Endothelial cell of umbilical vein (primary cell): ENCODE measurements around the gene EMP2. TPM values are rescaled to one million over a fixed set of nuclear protein-coding genes. Genes with fewer than 3 reads are reported as not detected.

Experiments used
- BruUV-seq: library from RNA; stranded (reverse); fragments of 400-500 nt; replicated peaks from 2 replicates; lab custom pipeline; 2021; lab: Mats Ljungman, UMichigan
- CTCF ChIA-PET: fragments of 300-600, 350-600 bp; sonication (Branson Sonifier 250); formaldehyde crosslinking; loops from one replicate; lab custom pipeline; 2021; ENCODE audit warnings: antibody characterized with exemption, inconsistent platforms; lab: Charles Lee
- POLR2A ChIA-PET: fragments of 300-600, 350-600 bp; sonication (Branson Sonifier 250); formaldehyde crosslinking; loops from one replicate; lab custom pipeline; 2021; ENCODE audit warnings: antibody characterized with exemption, inconsistent platforms; lab: Charles Lee
- DNase-seq: peaks from one replicate; pipeline ENCODE4 v3.0.0-alpha.2; 2011; ENCODE audit warnings: low read depth, low spot score
- FAIRE-seq: peaks from 2 replicates; lab custom pipeline; 2011; peaks lifted over from hg19 to GRCh38; lab: Jason Lieb, UNC
- H2AFZ ChIP-seq: 2 replicates; pipeline ENCODE4 v1.6.0; 2012; ENCODE audit warnings: low read depth, low read length, control low read depth, inconsistent platforms
- H3K27ac ChIP-seq: 2 replicates; pipeline ENCODE4 v1.5.1; 2011; ENCODE audit warnings: low read depth, mild to moderate bottlenecking, control low read depth, low read length, moderate library complexity; ENCODE audit not compliant: insufficient read depth
- H3K27me3 ChIP-seq, 2 experiments: 2 replicates each; pipeline versions ENCODE4 v1.6.0 to v1.6.1; 2011; ENCODE audit warnings: low read length in 2 of 2, mixed read lengths in 1 of 2; ENCODE audit not compliant: control insufficient read depth in 2 of 2, insufficient read depth in 2 of 2
- H3K36me3 ChIP-seq, 2 experiments: 2 replicates in 1 of 2; 3 replicates in 1 of 2; pipeline ENCODE4 v1.5.1; 2011; ENCODE audit warnings: low read length in 2 of 2, mild to moderate bottlenecking in 1 of 2, moderate library complexity in 1 of 2; ENCODE audit not compliant: control insufficient read depth in 2 of 2, insufficient read depth in 2 of 2; ENCODE audit errors: extremely low read depth in 1 of 2
- H3K4me1 ChIP-seq: 3 replicates; pipeline ENCODE4 v1.5.1; 2011; ENCODE audit warnings: mild to moderate bottlenecking, low read length; ENCODE audit not compliant: control insufficient read depth, insufficient read depth; ENCODE audit errors: extremely low read depth
- H3K4me2 ChIP-seq: 2 replicates; pipeline ENCODE4 v1.6.1; 2011; ENCODE audit warnings: low read length, control low read depth, mixed read lengths; ENCODE audit not compliant: insufficient read depth
- H3K4me3 ChIP-seq, 3 experiments: fragments of 200-600 bp in 1 of 3; sonication (generic), shearing (Covaris generic) in 1 of 3; replicated peaks in 1 of 3; 2 replicates each; pipeline ENCODE4 v1.5.1; 2011 to 2016; ENCODE audit warnings: control low read depth in 3 of 3, low read length in 3 of 3, mild to moderate bottlenecking in 2 of 3, inconsistent platforms in 1 of 3, low read depth in 1 of 3, moderate library complexity in 1 of 3; ENCODE audit not compliant: insufficient read depth in 1 of 3
- H3K79me2 ChIP-seq: 2 replicates; pipeline ENCODE4 v1.6.0; 2012; ENCODE audit warnings: low read length, inconsistent platforms; ENCODE audit not compliant: control insufficient read depth, insufficient read depth
- H3K9ac ChIP-seq: replicated peaks from 2 replicates; pipeline ENCODE3; 2011; ENCODE audit warnings: low read length, control low read depth; ENCODE audit not compliant: insufficient read depth; ENCODE audit errors: extremely low read depth
- H3K9me1 ChIP-seq: replicated peaks from 3 replicates; pipeline ENCODE4 v1.6.0; 2011; ENCODE audit warnings: mild to moderate bottlenecking, low read length; ENCODE audit not compliant: control insufficient read depth, insufficient read depth; ENCODE audit errors: extremely low read depth
- H3K9me3 ChIP-seq: replicated peaks from 2 replicates; pipeline ENCODE4 v1.5.1; 2012; ENCODE audit warnings: low read length, inconsistent platforms; ENCODE audit not compliant: control insufficient read depth, insufficient read depth
- H4K20me1 ChIP-seq: replicated peaks from 2 replicates; pipeline ENCODE3; 2011; ENCODE audit warnings: mild to moderate bottlenecking, low read length; ENCODE audit not compliant: control insufficient read depth, insufficient read depth; ENCODE audit errors: extremely low read depth
- MYC ChIP-seq: IDR thresholded peaks from one replicate; pipeline ENCODE4 v1.6.1; 2011; ENCODE audit warnings: mild to moderate bottlenecking, low read depth, low read length
- POLR2A ChIP-seq: IDR thresholded peaks from 2 replicates; pipeline ENCODE4 v1.6.1; 2012; ENCODE audit warnings: low read depth, mild to moderate bottlenecking, control low read depth, low read length
- POLR2AphosphoS5 ChIP-seq: IDR thresholded peaks from 2 replicates; pipeline ENCODE4 v1.6.1; 2012; ENCODE audit warnings: low read depth, mild to moderate bottlenecking, control low read depth, low read length, moderate library complexity; ENCODE audit not compliant: insufficient read depth
- dilution Hi-C: fragments of 300-500 bp; cut with MboI; formaldehyde crosslinking; loops from one replicate; pipeline ENCODE4 v1.15.0; 2019; ENCODE audit warnings: low sequenced_read_pairs; ENCODE audit not compliant: extremely low pct_ligation_motif_present
- intact Hi-C: fragments of 100-400 bp; cut with micrococcal nuclease; formaldehyde crosslinking; loops from one replicate; pipeline ENCODE4 v1.10.0; 2022
- polyA plus RNA-seq, 4 experiments: library from polyadenylated mRNA; depleted of rRNA in 3 of 4; stranded (reverse) in 3 of 4; unstranded in 1 of 4; fragments of >200 nt; gene quantifications; 2 replicates each; pipeline versions ENCODE4 v1.2.1 to v1.2.3, GENCODE V29; 2011 to 2012; ENCODE audit warnings: missing spikeins in 1 of 4
- total RNA-seq: library from RNA; stranded (reverse); gene quantifications from 2 replicates; pipeline ENCODE4 v1.2.3, GENCODE V29; 2021

The EMP2 gene
- total and polyA plus RNA-seq, 2 donors (not counting 3 experiments of a cell fraction or from before 2014, with no cell fraction given) = 19.0 to 25.5 TPM

GRCh38 chr16:10616756-10617640, 36.6 kb upstream of the EMP2 start:
- no peak overlapping the region for H3K9ac ChIP-seq
- H3K4me2 ChIP-seq = no peak overlapping the region
- no peaks in the 10 kb centered on the region for H3K9me3 ChIP-seq
- H3K79me2 ChIP-seq = no peaks in the 10 kb centered on the region
- H3K4me1 ChIP-seq = no peaks in the 10 kb centered on the region
- intact Hi-C loops = no loop called here
- dilution Hi-C loops = no loop called here
- FAIRE-seq = no peak
- no peak overlapping the region for H2AFZ ChIP-seq
- POLR2A ChIA-PET = no interaction called here
- DNase-seq = no peak
- no peaks in the 10 kb centered on the region for H3K9me1 ChIP-seq
- no peak overlapping the region for H3K27ac ChIP-seq
- H3K27me3 ChIP-seq = peaks cover 0 to 3% of the 10 kb centered on the region in 2 experiments
- no TSS peak for BruUV-seq
- TF ChIP-seq POLR2AphosphoS5 = no peak
- H3K36me3 ChIP-seq = no peaks in the 10 kb centered on the region
- CTCF ChIA-PET = no interaction called here
- H4K20me1 ChIP-seq = no peaks in the 10 kb centered on the region
- no peak overlapping the region for H3K4me3 ChIP-seq

GRCh38 chr16:10616419-10616755, 36.0 kb upstream of the EMP2 start:
- Histone ChIP-seq H3K4me2 (no peak overlapping the region), H3K9me3 (no peaks in the 10 kb centered on the region), H3K27ac (no peak overlapping the region), H2AFZ (no peak overlapping the region), H3K9me1 (no peaks in the 10 kb centered on the region), H3K4me3 (no peak overlapping the region), H3K27me3 (peaks cover 0 to 3% of the 10 kb centered on the region in 2 experiments), H3K4me1 (no peaks in the 10 kb centered on the region), H3K79me2 (no peaks in the 10 kb centered on the region), H3K36me3 (no peaks in the 10 kb centered on the region), H4K20me1 (no peaks in the 10 kb centered on the region), H3K9ac (no peak overlapping the region)
- POLR2A ChIA-PET = no interaction called here
- FAIRE-seq = no peak
- TF ChIP-seq POLR2A (no peak), MYC (no peak), POLR2AphosphoS5 (no peak)
- CTCF ChIA-PET = interaction anchor here (0.6 kb wide), 1 partner anchor 12 kb away, joined by 3 read pairs; no protein-coding TSS in a partner anchor
- intact Hi-C loops = no loop called here
- no peak for DNase-seq
- dilution Hi-C loops = no loop called here
- BruUV-seq = no TSS peak
